Measurements from ENCODE around the gene NEURL1B. TPM values are rescaled to one million over a fixed set of nuclear protein-coding genes. Genes with fewer than 3 reads are reported as not detected.

Gene NEURL1B
- total and polyA plus RNA-seq, 4 donors, result 1.9 to 65.8 (median 24.8) TPM

GRCh38 chr5:172616730-172617129, 24.3 kb upstream of the NEURL1B start:
- H3K9me3 ChIP-seq (ENCODE audit: control insufficient read depth, low read length), result no peaks in the 10 kb centered on the region
- H3K27ac ChIP-seq (ENCODE audit: low read depth in 1 of 2, low read length in 2 of 2), result no peak overlapping the region
- no peak overlapping the region for H3K4me3 ChIP-seq (ENCODE audit: low read length in 2 of 2)
- H3K27me3 ChIP-seq (ENCODE audit: control insufficient read depth in 1 of 2, insufficient read depth in 2 of 2, low read length in 1 of 2), result no peaks in the 10 kb centered on the region
- ATAC-seq (ENCODE audit: low FRiP score) (peak; percentile 52), DNase-seq (peak in 1 of 2 donors; percentile 75)
- intact Hi-C loops (cut with DNase I), result no loop called here
- H3K4me1 ChIP-seq (ENCODE audit: control insufficient read depth in 1 of 2, insufficient read depth in 2 of 2, low read length in 2 of 2), result no peaks in the 10 kb centered on the region
- no peaks in the 10 kb centered on the region for H3K36me3 ChIP-seq (ENCODE audit: control insufficient read depth in 1 of 2, insufficient read depth in 2 of 2, low read length in 1 of 2)
- 72 to 79% methylated on average over 16 of the region's 16 CpGs for WGBS, 2 donors

GRCh38 chr5:172617817-172618216, 23.2 kb upstream of the NEURL1B start:
- WGBS, 2 donors, result 93 to 95% methylated on average over 26 of the region's 26 CpGs
- intact Hi-C loops (cut with DNase I), result no loop called here
- DNase-seq (peak; percentile 14 to 52), ATAC-seq (ENCODE audit: low FRiP score) (no peak)
- no peak overlapping the region for H3K27ac ChIP-seq (ENCODE audit: low read depth in 1 of 2, low read length in 2 of 2)
- H3K36me3 ChIP-seq (ENCODE audit: control insufficient read depth in 1 of 2, insufficient read depth in 2 of 2, low read length in 1 of 2), result no peaks in the 10 kb centered on the region
- H3K4me1 ChIP-seq (ENCODE audit: control insufficient read depth in 1 of 2, insufficient read depth in 2 of 2, low read length in 2 of 2), result no peaks in the 10 kb centered on the region
- H3K9me3 ChIP-seq (ENCODE audit: control insufficient read depth, low read length), result no peaks in the 10 kb centered on the region
- no peak overlapping the region for H3K4me3 ChIP-seq (ENCODE audit: low read length in 2 of 2)
- no peaks in the 10 kb centered on the region for H3K27me3 ChIP-seq (ENCODE audit: control insufficient read depth in 1 of 2, insufficient read depth in 2 of 2, low read length in 1 of 2)

GRCh38 chr5:172618574-172619365, 22.3 kb upstream of the NEURL1B start:
- Histone ChIP-seq H3K27me3 (ENCODE audit: control insufficient read depth in 1 of 2, insufficient read depth in 2 of 2, low read length in 1 of 2) (no peaks in the 10 kb centered on the region), H3K27ac (ENCODE audit: low read depth in 1 of 2, low read length in 2 of 2) (no peak overlapping the region), H3K4me3 (ENCODE audit: low read length in 2 of 2) (no peak overlapping the region), H3K4me1 (ENCODE audit: control insufficient read depth in 1 of 2, insufficient read depth in 2 of 2, low read length in 2 of 2) (no peaks in the 10 kb centered on the region), H3K9me3 (ENCODE audit: control insufficient read depth, low read length) (no peaks in the 10 kb centered on the region), H3K36me3 (ENCODE audit: control insufficient read depth in 1 of 2, insufficient read depth in 2 of 2, low read length in 1 of 2) (no peaks in the 10 kb centered on the region)
- DNase-seq (peak in 1 of 2 donors; percentile 47), ATAC-seq (ENCODE audit: low FRiP score) (no peak)
- intact Hi-C loops (cut with DNase I), result no loop called here
- 95 to 98% methylated on average over 12 of the region's 12 CpGs for WGBS, 2 donors

- Histone ChIP-seq H3K4me3 (ENCODE audit: low read length in 2 of 2) (no peak overlapping the region), H3K4me1 (ENCODE audit: control insufficient read depth in 1 of 2, insufficient read depth in 2 of 2, low read length in 2 of 2) (no peaks in the 10 kb centered on the region), H3K9me3 (ENCODE audit: control insufficient read depth, low read length) (no peaks in the 10 kb centered on the region), H3K27me3 (ENCODE audit: control insufficient read depth in 1 of 2, insufficient read depth in 2 of 2, low read length in 1 of 2) (no peaks in the 10 kb centered on the region), H3K36me3 (ENCODE audit: control insufficient read depth in 1 of 2, insufficient read depth in 2 of 2, low read length in 1 of 2) (no peaks in the 10 kb centered on the region), H3K27ac (ENCODE audit: low read depth in 1 of 2, low read length in 2 of 2) (no peak overlapping the region)
- WGBS, 2 donors, result 86 to 88% methylated on average over 6 of the region's 6 CpGs
- no peak for ATAC-seq (ENCODE audit: low FRiP score)
- DNase-seq, result peak in 1 of 2 donors; percentile 69
- intact Hi-C loops (cut with DNase I), result no loop called here
These were observed 20.6 kb upstream of the NEURL1B start for GRCh38 chr5:172620506-172620905.

- Histone ChIP-seq H3K4me1 (ENCODE audit: control insufficient read depth in 1 of 2, insufficient read depth in 2 of 2, low read length in 2 of 2) (no peaks in the 10 kb centered on the region), H3K27ac (ENCODE audit: low read depth in 1 of 2, low read length in 2 of 2) (no peak overlapping the region), H3K36me3 (ENCODE audit: control insufficient read depth in 1 of 2, insufficient read depth in 2 of 2, low read length in 1 of 2) (no peaks in the 10 kb centered on the region), H3K27me3 (ENCODE audit: control insufficient read depth in 1 of 2, insufficient read depth in 2 of 2, low read length in 1 of 2) (no peaks in the 10 kb centered on the region), H3K9me3 (ENCODE audit: control insufficient read depth, low read length) (no peaks in the 10 kb centered on the region), H3K4me3 (ENCODE audit: low read length in 2 of 2) (no peak overlapping the region)
- intact Hi-C loops (cut with DNase I), result no loop called here
- DNase-seq, result peak in 1 of 2 donors; percentile 49
- 91 to 93% methylated on average over 22 of the region's 22 CpGs for WGBS, 2 donors
- ATAC-seq (ENCODE audit: low FRiP score), result no peak
These were observed 18.7 kb upstream of the NEURL1B start for GRCh38 chr5:172622091-172623046.

GRCh38 chr5:172623313-172623980, 17.6 kb upstream of the NEURL1B start:
- H3K4me1 ChIP-seq (ENCODE audit: control insufficient read depth in 1 of 2, insufficient read depth in 2 of 2, low read length in 2 of 2), result no peaks in the 10 kb centered on the region
- H3K9me3 ChIP-seq (ENCODE audit: control insufficient read depth, low read length), result no peaks in the 10 kb centered on the region
- H3K36me3 ChIP-seq (ENCODE audit: control insufficient read depth in 1 of 2, insufficient read depth in 2 of 2, low read length in 1 of 2), result no peaks in the 10 kb centered on the region
- intact Hi-C loops (cut with DNase I), result no loop called here
- WGBS, 2 donors, result 92 to 93% methylated on average over 9 of the region's 9 CpGs
- H3K4me3 ChIP-seq (ENCODE audit: low read length in 2 of 2), result no peak overlapping the region
- no peak overlapping the region for H3K27ac ChIP-seq (ENCODE audit: low read depth in 1 of 2, low read length in 2 of 2)
- ATAC-seq (ENCODE audit: low FRiP score) (no peak), DNase-seq (peak in 1 of 2 donors; percentile 33)
- H3K27me3 ChIP-seq (ENCODE audit: control insufficient read depth in 1 of 2, insufficient read depth in 2 of 2, low read length in 1 of 2), result no peaks in the 10 kb centered on the region

- no peaks in the 10 kb centered on the region for H3K36me3 ChIP-seq (ENCODE audit: control insufficient read depth in 1 of 2, insufficient read depth in 2 of 2, low read length in 1 of 2)
- no peaks in the 10 kb centered on the region for H3K4me1 ChIP-seq (ENCODE audit: control insufficient read depth in 1 of 2, insufficient read depth in 2 of 2, low read length in 2 of 2)
- no peak overlapping the region for H3K4me3 ChIP-seq (ENCODE audit: low read length in 2 of 2)
- no peak overlapping the region for H3K27ac ChIP-seq (ENCODE audit: low read depth in 1 of 2, low read length in 2 of 2)
- 89 to 91% methylated on average over 17 of the region's 17 CpGs for WGBS, 2 donors
- H3K27me3 ChIP-seq (ENCODE audit: control insufficient read depth in 1 of 2, insufficient read depth in 2 of 2, low read length in 1 of 2), result no peaks in the 10 kb centered on the region
- DNase-seq (peak; percentile 12 to 38), ATAC-seq (ENCODE audit: low FRiP score) (no peak)
- intact Hi-C loops (cut with DNase I), result no loop called here
- no peaks in the 10 kb centered on the region for H3K9me3 ChIP-seq (ENCODE audit: control insufficient read depth, low read length)
These were observed 16.7 kb upstream of the NEURL1B start for GRCh38 chr5:172624083-172624995.
